Spleen (tissue), 7 donors: ENCODE data around the gene NEFH.

Source experiments
- CTCF ChIP-seq, 11 experiments: fragments of 200-600 bp in 7 of 11; fragments of 450-650 bp in 4 of 11; sonication (generic) in 4 of 11; IDR thresholded peaks in 8 of 11; conservative IDR thresholded peaks in 3 of 11; 1 replicate in 7 of 11; 2 replicates in 4 of 11; pipeline versions ENCODE4 v1.4.0 to v1.8.0; 2016 to 2021; ENCODE audit warnings: antibody characterized with exemption in 11 of 11, inconsistent platforms in 4 of 11, mild to moderate bottlenecking in 1 of 11
- POLR2A ChIP-seq, 3 donors: fragments of 450-650 bp; IDR thresholded peaks; one replicate each; pipeline ENCODE4 v1.5.1; 2017; ENCODE audit warnings: antibody characterized with exemption in 3 of 3, mild to moderate bottlenecking in 1 of 3
- donor health status: DM: no; HTN: no; CAD: no; lungs with moderate emphysema.
- donor health status: DM: no; HTN: no; CAD: no.
- donor health status: DM: no; HTN: no; CAD: no.

- TF ChIP-seq CTCF (IDR thresholded peaks at IDR 0.05 in 8 of 11, conservative IDR thresholded peaks at IDR 0.05 in 3 of 11) = no peak
- no peak for TF ChIP-seq POLR2A (IDR thresholded peaks at IDR 0.05)
Observed at GRCh38 chr22:29510542-29510941, 30.5 kb downstream of the NEFH start.
